Heart left ventricle (tissue), 13 donors: ENCODE data around the gene SORCS2.

Experiments
- CTCF ChIP-seq, 12 donors: fragments of 200-600 bp; sonication (generic) in 4 of 12; IDR thresholded peaks; one replicate each; pipeline versions ENCODE4 v1.5.0 to v1.8.0; 2018 to 2022; ENCODE audit warnings: antibody characterized with exemption in 12 of 12, mild to moderate bottlenecking in 5 of 12
- POLR2A ChIP-seq, 2 donors: fragments of 450-650 bp; IDR thresholded peaks; one replicate each; pipeline ENCODE4 v1.6.1; 2017; ENCODE audit warnings: antibody characterized with exemption in 2 of 2, mild to moderate bottlenecking in 2 of 2, moderate library complexity in 2 of 2
- donor health status: ischemic (EF 13 %, LVEDD 7.1; RV severe dilation, severe dysfunction).
- donor health status: DM: no; HTN: yes; CAD: no.
- donor health status: DM: no; HTN: no; CAD: no.
- donor health status: ischemic (EF 25% LVEDD 6.9; RV normal size, moderate dysfunction).
- donor health status: ischemic (EF 25% LVEDD 5.7; RV mildly dilated, moderate dysfunction).
- donor health status: ischemic (EF 35%, LVEDD 5.7; RV mildly dilated, moderate dysfunction).
- donor health status: nonischemic (EF 11% LVEDD 7.7; RV severe dilation, severe dysfunction).
- donor health status: DM: yes; HTN: yes; CAD: no.
- donor health status: PGD.
- donor health status: ischemic (EF 29% LVEDD 5.4; RV normal size, mild dysfunction).
- donor health status: nonischemic (EF 23%, LVEDD 6.1; RV moderate dilation, normal function).

DNA sequence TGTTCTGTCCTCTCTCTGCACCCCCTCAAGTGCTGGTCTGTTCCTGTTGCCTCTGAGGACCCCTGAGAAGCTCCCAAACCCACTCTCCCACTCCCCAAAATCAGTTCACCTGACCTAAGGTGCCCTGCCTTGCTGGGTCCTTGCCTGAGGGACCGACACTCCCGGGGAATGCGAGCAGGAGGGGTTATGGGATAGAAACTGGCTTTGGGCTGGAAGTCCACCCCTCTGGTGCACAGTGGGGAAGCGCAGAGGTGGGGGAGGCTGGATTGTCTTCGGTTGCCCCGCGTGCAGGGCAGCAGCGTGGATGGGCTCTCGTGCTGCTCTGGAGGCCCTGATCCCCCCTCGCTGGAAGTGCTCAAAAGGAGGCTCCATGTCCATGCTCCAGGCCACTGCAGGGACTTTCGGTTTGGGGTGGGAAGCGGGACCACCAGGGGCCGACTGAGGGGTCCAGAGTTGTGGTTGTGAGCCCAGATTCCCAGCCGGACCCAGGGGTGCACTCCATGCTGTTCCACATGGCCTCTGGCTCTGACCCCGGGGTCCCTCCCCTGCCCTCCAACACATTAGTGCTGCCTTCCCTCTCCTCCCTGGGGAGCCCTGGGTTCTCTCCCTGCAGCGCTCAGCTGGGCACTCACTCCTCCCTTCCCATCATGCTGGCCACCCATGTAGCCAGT is 7.6 kb downstream of the SORCS2 start:
- TF ChIP-seq CTCF (IDR thresholded peaks at IDR 0.05) (no peak), POLR2A (IDR thresholded peaks at IDR 0.05) (no peak)
